K562 (cell line): ENCODE data around the gene PLCL1. TPM values are rescaled to one million over a fixed set of nuclear protein-coding genes. Genes with fewer than 3 reads are reported as not detected.
A peak's percentile ranks its signal among the peaks of the same experiment; 100 is the strongest.

ENCODE experiments used
- ATAC-seq: fragments of 200-7000 bp; cut with Tn5 transposase; 3 replicates; pipeline ENCODE4 v1.9.1; 2020; ENCODE audit warnings: moderate library complexity
- BruUV-seq: library from RNA; stranded (reverse); fragments of 400-500 nt; replicated peaks from 2 replicates; lab custom pipeline; 2021; lab: Mats Ljungman, UMichigan
- CTCF ChIA-PET: fragments of 300-600 bp; formaldehyde crosslinking; extraction: SDS; loops from one replicate; lab custom pipeline; 2021; ENCODE audit warnings: low intra/inter-chr PET ratio; lab: Yijun Ruan, JAX
- POLR2A ChIA-PET: fragments of 300-600, 350-650 bp; sonication (Branson Sonifier 250); formaldehyde crosslinking; extraction: SDS; loops from one replicate; lab custom pipeline; 2021; ENCODE audit warnings: antibody characterized with exemption, inconsistent platforms; lab: Yijun Ruan, JAX
- DNase-seq, 4 experiments: peaks; one replicate each; pipeline versions ENCODE4 v3.0.0 to v3.0.0-alpha.2; 2011 to 2018; ENCODE audit warnings: low spot score in 3 of 4, mixed read lengths in 3 of 4; ENCODE audit errors: extremely low read depth in 1 of 4
- FAIRE-seq: peaks from 2 replicates; lab custom pipeline; 2011; peaks lifted over from hg19 to GRCh38; lab: Jason Lieb, UNC
- H2AFZ ChIP-seq: 2 replicates; pipeline ENCODE4 v1.6.0; 2011; ENCODE audit warnings: low read depth, low read length, control low read depth, inconsistent platforms
- H3K27ac ChIP-seq: fragments of 200-600 bp; 3 replicates; pipeline ENCODE4 v1.8.0; 2011; ENCODE audit warnings: low read depth, mild to moderate bottlenecking, control low read depth, inconsistent platforms, low read length, moderate library complexity, mixed read lengths; ENCODE audit errors: extremely low read depth
- H3K27me3 ChIP-seq, 2 experiments: fragments of 300-600 bp in 1 of 2; 2 replicates in 1 of 2; 3 replicates in 1 of 2; pipeline versions ENCODE4 v1.6.0 to v1.8.0; 2011; ENCODE audit warnings: inconsistent platforms in 2 of 2, low read length in 2 of 2, mild to moderate bottlenecking in 1 of 2, mixed read lengths in 1 of 2, moderate library complexity in 1 of 2; ENCODE audit not compliant: control insufficient read depth in 2 of 2, insufficient read depth in 2 of 2
- H3K36me3 ChIP-seq: fragments of 300-600 bp; 3 replicates; pipeline ENCODE4 v1.8.0; 2011; ENCODE audit warnings: mild to moderate bottlenecking, low read length, inconsistent platforms; ENCODE audit not compliant: control insufficient read depth, insufficient read depth
- H3K4me1 ChIP-seq, 2 experiments: fragments of 200-600 bp in 1 of 2; replicated peaks in 1 of 2; 2 replicates in 1 of 2; 3 replicates in 1 of 2; pipeline versions ENCODE4 v1.5.1 to v1.8.0; 2011; ENCODE audit warnings: inconsistent platforms in 2 of 2, low read length in 2 of 2, mild to moderate bottlenecking in 1 of 2, mixed read lengths in 1 of 2, moderate library complexity in 1 of 2; ENCODE audit not compliant: control insufficient read depth in 2 of 2, insufficient read depth in 2 of 2
- H3K4me2 ChIP-seq: 2 replicates; pipeline ENCODE4 v1.6.1; 2011; ENCODE audit warnings: low read length, control low read depth, inconsistent platforms, mixed read lengths; ENCODE audit not compliant: insufficient read depth
- H3K4me3 ChIP-seq: fragments of 200-600 bp; sonication (generic), shearing (Covaris generic); 2 replicates; pipeline ENCODE4 v1.5.1; 2016; ENCODE audit warnings: control low read depth, inconsistent platforms
- H3K79me2 ChIP-seq: fragments of 200-600 bp; 3 replicates; pipeline ENCODE4 v1.8.0; 2011; ENCODE audit warnings: low read length, inconsistent platforms; ENCODE audit not compliant: control insufficient read depth, insufficient read depth
- H3K9ac ChIP-seq, 2 experiments: 2 replicates each; pipeline versions ENCODE4 v1.6.0 to v1.6.1; 2011; ENCODE audit warnings: low read depth in 2 of 2, low read length in 2 of 2, control low read depth in 1 of 2, inconsistent platforms in 1 of 2, mild to moderate bottlenecking in 1 of 2, mixed read lengths in 1 of 2; ENCODE audit not compliant: insufficient read depth in 1 of 2
- H3K9me1 ChIP-seq: one replicate; pipeline ENCODE4 v1.6.0; 2011; ENCODE audit warnings: inconsistent platforms, mild to moderate bottlenecking, low read length, moderate library complexity; ENCODE audit not compliant: control insufficient read depth, insufficient read depth
- H3K9me3 ChIP-seq: replicated peaks from 2 replicates; pipeline ENCODE4 v1.5.1; 2011; ENCODE audit warnings: low read depth, low read length, inconsistent platforms; ENCODE audit not compliant: control insufficient read depth, insufficient read depth
- H4K20me1 ChIP-seq: replicated peaks from 2 replicates; pipeline ENCODE4 v1.6.1; 2011; ENCODE audit warnings: low read length, inconsistent platforms, mixed read lengths; ENCODE audit not compliant: control insufficient read depth, insufficient read depth
- ARID1B ChIP-seq: fragments of 450-650 bp; IDR thresholded peaks from 2 replicates; pipeline ENCODE4 v1.6.1; 2016; ENCODE audit warnings: antibody characterized with exemption, mild to moderate bottlenecking, inconsistent platforms
- ASH1L ChIP-seq: fragments of 450-650 bp; IDR thresholded peaks from 2 replicates; pipeline ENCODE4 v1.6.1; 2018; ENCODE audit warnings: borderline replicate concordance, mild to moderate bottlenecking, low read depth; ENCODE audit not compliant: partially characterized antibody
- BCLAF1 ChIP-seq, 2 experiments: fragments of 450-650 bp in 1 of 2; IDR thresholded peaks; 2 replicates each; pipeline ENCODE4 v1.6.1; 2011 to 2017; ENCODE audit warnings: low read depth in 2 of 2, antibody characterized with exemption in 1 of 2, borderline replicate concordance in 1 of 2, low read length in 1 of 2, mild to moderate bottlenecking in 1 of 2, mixed read lengths in 1 of 2; ENCODE audit not compliant: control insufficient read depth in 1 of 2
- CXXC5 ChIP-seq: fragments of 250-450 bp; sonication (Bioruptor Pico); IDR thresholded peaks from 2 replicates; pipeline ENCODE4 v1.8.0; 2022; ENCODE audit warnings: inconsistent platforms, mild to moderate bottlenecking, moderate library complexity
- SNIP1 ChIP-seq: fragments of 450-650 bp; IDR thresholded peaks from 2 replicates; pipeline ENCODE4 v1.7.1; 2017; ENCODE audit warnings: low read depth, mild to moderate bottlenecking
- SRSF1 ChIP-seq: fragments of 200-400 bp; formaldehyde crosslinking; IDR thresholded peaks from 2 replicates; pipeline ENCODE4 v1.6.1; 2017; ENCODE audit warnings: mild to moderate bottlenecking, low read depth, low read length, moderate library complexity
- TAF9B ChIP-seq: fragments of 450-650 bp; IDR thresholded peaks from 2 replicates; pipeline ENCODE4 v1.6.1; 2018; ENCODE audit warnings: mild to moderate bottlenecking; ENCODE audit not compliant: partially characterized antibody
- TCF15 ChIP-seq: fragments of 250-450 bp; sonication (Bioruptor Pico); IDR thresholded peaks from 2 replicates; pipeline ENCODE4 v1.8.0; 2022; ENCODE audit warnings: moderate library complexity, mild to moderate bottlenecking, inconsistent platforms
- UBTF ChIP-seq, 2 experiments: IDR thresholded peaks; 2 replicates each; pipeline ENCODE4 v1.6.1; 2012; ENCODE audit warnings: improper control_type of control experiment in 2 of 2, low read depth in 2 of 2, low read length in 2 of 2, borderline replicate concordance in 1 of 2
- ZNF12 ChIP-seq: sonication (generic); formaldehyde crosslinking; IDR thresholded peaks from 2 replicates; pipeline ENCODE4 v1.4.0; 2020; ENCODE audit warnings: mild to moderate bottlenecking, missing genetic modification reagents
- ZNF121 ChIP-seq: sonication (generic); formaldehyde crosslinking; conservative IDR thresholded peaks from 2 replicates; pipeline ENCODE4 v1.8.0; 2022; ENCODE audit warnings: missing genetic modification reagents
- ZZZ3 ChIP-seq: fragments of 450-650 bp; IDR thresholded peaks from 2 replicates; pipeline ENCODE4 v1.6.1; 2016; ENCODE audit warnings: antibody characterized with exemption, mild to moderate bottlenecking, moderate library complexity
- WGBS: fragments of 100-300 bp; shearing (Covaris generic); methylation state at CpG from one replicate; pipeline ENCODE4 v1.1.6; 2016; ENCODE audit warnings: low coverage, mixed read lengths; ENCODE audit not compliant: insufficient coverage; ENCODE audit errors: missing lambda C conversion rate; 5-methylcytosine and 5-hydroxymethylcytosine counted together
- in situ Hi-C: fragments of 300-500 bp; cut with MboI; formaldehyde crosslinking; loops from 4 replicates; pipeline ENCODE4 v1.15.0; 2018; ENCODE audit warnings: inconsistent platforms, mixed read lengths
- intact Hi-C: fragments of 100-400 bp; cut with micrococcal nuclease; formaldehyde crosslinking; loops from 2 replicates; pipeline ENCODE4 v1.14.2; 2022
- polyA plus RNA-seq, 8 experiments: library from polyadenylated mRNA; depleted of rRNA in 4 of 8; stranded (reverse) in 5 of 8; unstranded in 3 of 8; fragments of >200 nt; fragmentation: Nextera tagmentation in 2 of 8; fragmentation: Illumina TruSeq in 1 of 8; extraction: Ambion mirVana in 2 of 8; extraction: Trizol in 1 of 8; gene quantifications; 2 replicates each; pipeline versions ENCODE4 v1.2.1 to v1.2.3, GENCODE V29; 2011 to 2014; ENCODE audit warnings: inconsistent platforms in 1 of 8, missing spikeins in 1 of 8
- total RNA-seq, 7 experiments: library from RNA; depleted of rRNA in 6 of 7; stranded (reverse); fragments of >200 nt in 6 of 7; fragmentation: Illumina TruSeq in 2 of 7; extraction: Trizol in 2 of 7; gene quantifications; 2 replicates each; pipeline versions ENCODE4 v1.2.1 to v1.2.3, GENCODE V29; 2011 to 2021; ENCODE audit warnings: low replicate concordance in 1 of 7

Gene PLCL1
- total and polyA plus RNA-seq, 9 of the 15 experiments (the other 6 are each of a cell fraction or from before 2014, with no cell fraction given): 2.0 to 17.7 (median 8.6) TPM

GRCh38 chr2:197934934-197935289 lies 130.5 kb downstream of the PLCL1 start:
- peak overlapping the region in 1 of 2 experiments; percentile 80; a peak in 2 of 4 replicates for H3K9ac ChIP-seq
- ATAC-seq (peak; percentile 2; the same call in 2 of the 3 replicates), FAIRE-seq (peak; percentile 84), DNase-seq (peak in 1 of 4 experiments; percentile 47)
- 5% methylated on average over 4 of the region's 4 CpGs for WGBS
- H2AFZ ChIP-seq: peak overlapping the region; percentile 48
- POLR2A ChIA-PET: no interaction called here
- in situ Hi-C loops (loop anchor here (10.0 kb wide), 1 partner anchor 120 kb away; no protein-coding TSS in a partner anchor), intact Hi-C loops (loop anchor here (5.0 kb wide), 1 partner anchor 192 kb away; no protein-coding TSS in a partner anchor)
- no peaks in the 10 kb centered on the region for H4K20me1 ChIP-seq
- peak overlapping the region; percentile 48; the same call in 1 of the 2 replicates for H3K4me2 ChIP-seq
- H3K4me3 ChIP-seq: no peak overlapping the region
- H3K9me3 ChIP-seq: no peaks in the 10 kb centered on the region
- H3K4me1 ChIP-seq: peaks cover 7 to 51% of the 10 kb centered on the region in 2 experiments
- no peaks in the 10 kb centered on the region for H3K36me3 ChIP-seq
- peaks cover 97% of the 10 kb centered on the region for H3K79me2 ChIP-seq
- H3K9me1 ChIP-seq: no peaks in the 10 kb centered on the region
- no peaks in the 10 kb centered on the region for H3K27me3 ChIP-seq
- H3K27ac ChIP-seq: peak overlapping the region; percentile 88
- CTCF ChIA-PET: no interaction called here
- no TSS peak for BruUV-seq
- TF ChIP-seq ARID1B (peak; percentile 29), UBTF (IDR thresholded peaks at IDR 0.05; ENCODE audit: borderline replicate concordance in 1 of 2, low read depth in 2 of 2, low read length in 2 of 2) (no peak), BCLAF1 (IDR thresholded peaks at IDR 0.05; ENCODE audit: borderline replicate concordance in 1 of 2, control insufficient read depth in 1 of 2, low read depth in 2 of 2, low read length in 1 of 2) (no peak), ZZZ3 (no peak), TCF15 (CRISPR knock-in tag) (no peak), ZNF12 (no peak), ZNF121 (no peak), SRSF1 (no peak), SNIP1 (no peak), ASH1L (no peak), TAF9B (no peak), CXXC5 (CRISPR knock-in tag) (no peak)
